GM10248 (cell line): ENCODE measurements around the gene CEP55.

ENCODE experiments used
- CTCF ChIA-PET: fragments of 300-600 bp; sonication (Branson Sonifier 250); formaldehyde crosslinking; extraction: SDS; loops from one replicate; lab custom pipeline; 2021; ENCODE audit warnings: antibody characterized with exemption; lab: Yijun Ruan, JAX
- POLR2A ChIA-PET: fragments of 350-650 bp; sonication (Branson Sonifier 250); formaldehyde crosslinking; extraction: SDS; loops from one replicate; lab custom pipeline; 2020; ENCODE audit warnings: antibody characterized with exemption; lab: Yijun Ruan, JAX
- DNase-seq: peaks from one replicate; pipeline ENCODE4 v3.0.0; 2012; ENCODE audit errors: extremely low spot score
- CTCF ChIP-seq: IDR thresholded peaks from 2 replicates; pipeline ENCODE4 v1.5.1; 2012; ENCODE audit warnings: mild to moderate bottlenecking, low read depth; ENCODE audit errors: extremely low read depth, missing control alignments, control extremely low read depth

Gene CEP55

DNA sequence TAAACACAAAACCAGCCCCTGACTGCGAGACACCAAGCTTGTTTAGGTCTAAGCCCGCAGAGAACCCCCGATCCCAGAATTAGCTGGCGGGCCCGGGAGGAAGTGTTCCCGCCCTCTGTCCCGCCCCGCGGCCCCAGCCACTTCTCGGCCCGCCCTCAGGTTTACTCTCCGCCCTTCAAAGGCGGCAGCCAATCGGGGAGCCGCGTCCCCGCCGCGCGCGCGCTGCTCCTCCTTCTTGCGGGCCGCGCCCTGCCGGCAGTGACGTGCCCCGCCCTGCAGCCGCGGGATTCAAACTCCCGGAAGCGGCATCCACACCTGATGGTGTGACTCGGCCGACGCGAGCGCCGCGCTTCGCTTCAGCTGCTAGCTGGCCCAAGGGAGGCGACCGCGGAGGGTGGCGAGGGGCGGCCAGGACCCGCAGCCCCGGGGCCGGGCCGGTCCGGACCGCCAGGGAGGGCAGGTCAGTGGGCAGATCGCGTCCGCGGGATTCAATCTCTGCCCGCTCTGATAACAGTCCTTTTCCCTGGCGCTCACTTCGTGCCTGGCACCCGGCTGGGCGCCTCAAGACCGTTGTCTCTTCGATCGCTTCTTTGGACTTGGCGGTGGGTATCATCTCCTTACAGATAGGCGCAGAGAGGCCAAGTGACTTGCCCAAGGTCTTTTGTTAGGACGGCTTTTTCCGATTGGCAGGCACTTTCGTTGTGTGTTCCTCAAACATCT lies at the start of gene CEP55:
CEP55 (plus strand) TSS at position 291 of the 720 bp plus-strand sequence. CDS start 3,440 bp downstream, outside the sequence.
- ChIA-PET CTCF (interaction anchor here (1.0 to 4.0 kb wide), 8 partner anchors 9 to 416 kb away, joined by 3 to 24 read pairs (median 6); partner anchors contain the start of gene MYOF), POLR2A (no interaction called here)
- peak; percentile 96 for DNase-seq
- no peak for TF ChIP-seq CTCF

DNA sequence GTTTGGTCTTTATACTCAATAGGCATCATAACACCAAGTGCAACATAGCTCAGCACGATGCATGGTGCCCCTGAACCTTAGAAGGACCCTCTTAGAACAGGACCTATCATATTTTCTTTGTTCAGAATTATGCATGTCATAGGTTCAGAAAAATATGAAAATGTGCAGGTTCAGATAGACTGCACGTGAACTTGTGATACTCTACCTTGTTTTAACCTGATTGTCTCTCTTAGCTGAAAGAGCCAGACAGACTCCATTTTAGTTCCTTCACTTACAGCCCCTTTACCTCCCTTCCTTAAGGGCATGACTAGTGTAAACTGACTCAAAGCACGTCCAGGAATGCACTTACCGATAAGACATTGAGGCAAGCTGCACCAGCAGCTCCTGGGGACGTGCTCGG lies 49.4 kb upstream of the CEP55 start:
- no peak for DNase-seq
- no peak for TF ChIP-seq CTCF
- POLR2A ChIA-PET = no interaction called here
- CTCF ChIA-PET = interaction anchor here (2.8 kb wide), 1 partner anchor 71 kb away, joined by 11 read pairs; no protein-coding TSS in a partner anchor

GRCh38 chr10:93447970-93448369 lies 48.4 kb upstream of the CEP55 start:
- ChIA-PET POLR2A (no interaction called here), CTCF (no interaction called here)
- no peak for DNase-seq
- TF ChIP-seq CTCF = no peak

DNA sequence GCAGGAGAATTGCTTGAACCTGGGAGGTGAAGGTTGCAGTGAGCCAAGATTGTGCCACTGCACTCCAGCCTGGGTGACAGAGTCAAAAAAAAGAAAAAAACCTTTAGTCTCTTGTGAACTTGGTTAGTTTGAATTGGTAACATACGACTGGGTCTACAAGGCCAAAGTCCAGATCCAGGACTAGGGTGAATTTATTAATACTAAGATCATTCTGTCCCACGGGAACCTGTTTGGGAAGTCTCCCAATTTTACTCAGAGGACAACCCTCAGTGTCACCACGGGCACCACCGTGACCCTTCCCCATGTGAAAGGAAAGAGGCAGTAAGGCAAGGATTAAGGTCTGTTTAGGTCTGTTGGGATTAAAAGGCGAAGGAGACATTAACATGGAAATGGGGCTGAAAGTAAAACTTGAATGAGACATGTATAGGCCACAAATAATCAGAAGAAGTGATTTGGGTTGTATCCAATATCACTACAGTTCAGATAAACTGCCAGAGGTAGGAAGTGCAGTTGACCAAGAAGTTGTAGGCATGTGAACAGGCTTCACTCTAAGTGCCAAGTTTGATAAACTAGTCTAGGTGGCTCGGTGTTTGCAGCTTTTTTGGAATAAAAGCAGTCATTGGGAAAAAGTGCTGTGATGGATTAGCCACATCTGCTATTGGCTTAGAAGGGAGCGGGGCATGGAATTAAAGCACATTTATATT lies 45.0 kb upstream of the CEP55 start:
- ChIA-PET CTCF (interaction anchor here (1.0 kb wide), 1 partner anchor 75 kb away, joined by 4 read pairs; no protein-coding TSS in a partner anchor), POLR2A (no interaction called here)
- no peak for DNase-seq

GRCh38 chr10:93452143-93452542 lies 44.3 kb upstream of the CEP55 start:
- POLR2A ChIA-PET = no interaction called here
- DNase-seq = peak; percentile 31
- CTCF ChIA-PET = interaction anchor here (1.0 kb wide), 1 partner anchor 75 kb away, joined by 4 read pairs; no protein-coding TSS in a partner anchor
- no peak for TF ChIP-seq CTCF

More for the DNA sequence above, 45.0 kb upstream of the CEP55 start:
- TF ChIP-seq CTCF = no peak

- no peak for DNase-seq
- ChIA-PET POLR2A (no interaction called here), CTCF (no interaction called here)
- TF ChIP-seq CTCF = no peak
These were observed 42.3 kb upstream of the CEP55 start for GRCh38 chr10:93454146-93454545.
